Caki2 (cell line): ENCODE results near the gene CCDC9B. TPM values are rescaled to one million over a fixed set of nuclear protein-coding genes. Genes with fewer than 3 reads are reported as not detected.

Source experiments
- DNase-seq: peaks from one replicate; pipeline ENCODE4 v3.0.0-alpha.2; 2015; ENCODE audit warnings: low read depth
- in situ Hi-C: cut with HindIII; loops from 2 replicates; pipeline ENCODE4 v1.10.0; 2016; ENCODE audit warnings: low sequenced_read_pairs, low pct_unique_long_range_greater_than_20kb, mixed read lengths
- total RNA-seq: library from RNA; depleted of rRNA; stranded (reverse); fragments of >200 nt; shearing (Covaris generic); gene quantifications from 2 replicates; pipeline ENCODE4 v1.2.3, GENCODE V29; 2014; ENCODE audit warnings: low replicate concordance

CCDC9B gene
- total RNA-seq, 1 experiment from 2014 or later, result 10.1 TPM

GRCh38 chr15:40347559-40348473 lies 7.1 kb upstream of the CCDC9B start:
- in situ Hi-C loops, result no loop called here
- no peak for DNase-seq

- in situ Hi-C loops, result no loop called here
- DNase-seq, result no peak
Measured at GRCh38 chr15:40346579-40347558, 6.1 kb upstream of the CCDC9B start.

GRCh38 chr15:40345867-40346578 lies 5.3 kb upstream of the CCDC9B start:
- in situ Hi-C loops, result no loop called here

GRCh38 chr15:40345225-40345866 lies 4.6 kb upstream of the CCDC9B start:
- no peak for DNase-seq
- in situ Hi-C loops, result no loop called here

More at GRCh38 chr15:40345867-40346578, 5.3 kb upstream of the CCDC9B start:
- DNase-seq, result no peak

GRCh38 chr15:40344631-40345120 lies 3.9 kb upstream of the CCDC9B start:
- no peak for DNase-seq
- in situ Hi-C loops, result no loop called here

GRCh38 chr15:40344217-40344616 lies 3.5 kb upstream of the CCDC9B start:
- no peak for DNase-seq
- in situ Hi-C loops, result no loop called here

GRCh38 chr15:40343512-40343911 lies 2.8 kb upstream of the CCDC9B start:
- no peak for DNase-seq
- in situ Hi-C loops, result no loop called here

- no peak for DNase-seq
- in situ Hi-C loops, result no loop called here
Measured at GRCh38 chr15:40342416-40343320, 1.9 kb upstream of the CCDC9B start.

- DNase-seq, result peak; percentile 53
- in situ Hi-C loops, result no loop called here
Measured at GRCh38 chr15:40340038-40340739, 550 bp downstream of the CCDC9B start.

- DNase-seq, result peak; percentile 35
- in situ Hi-C loops, result no loop called here
Measured at GRCh38 chr15:40339621-40339945, 1.2 kb downstream of the CCDC9B start.

GRCh38 chr15:40338921-40339620 lies 1.7 kb downstream of the CCDC9B start:
- in situ Hi-C loops, result no loop called here
- DNase-seq, result peak; percentile 74

GRCh38 chr15:40338041-40338657 lies 2.6 kb downstream of the CCDC9B start:
- in situ Hi-C loops, result no loop called here
- DNase-seq, result peak; percentile 57

- in situ Hi-C loops, result no loop called here
- no peak for DNase-seq
Measured at GRCh38 chr15:40337597-40337996, 3.1 kb downstream of the CCDC9B start.

- in situ Hi-C loops, result no loop called here
- DNase-seq, result no peak
Measured at GRCh38 chr15:40336744-40337122, 4.0 kb downstream of the CCDC9B start.

GRCh38 chr15:40335938-40336743 lies 4.6 kb downstream of the CCDC9B start:
- in situ Hi-C loops, result no loop called here
- no peak for DNase-seq
